ENCODE measurements around the gene SYNE1.

Gene SYNE1

GRCh38 chr6:152309006-152309405 lies 328.2 kb downstream of the SYNE1 start:
- DNase-seq: no peak

- DNase-seq: peak; percentile 17
Measured at GRCh38 chr6:152308306-152308705, 328.9 kb downstream of the SYNE1 start.

- no peak for DNase-seq
Measured at GRCh38 chr6:152305672-152306071, 331.5 kb downstream of the SYNE1 start.

GRCh38 chr6:152301765-152302568 lies 335.2 kb downstream of the SYNE1 start:
- DNase-seq: peak; percentile 58

GRCh38 chr6:152301021-152301764 lies 336.0 kb downstream of the SYNE1 start:
- no peak for DNase-seq

GRCh38 chr6:152300517-152300916 lies 336.6 kb downstream of the SYNE1 start:
- peak; percentile 3 for DNase-seq

- peak; percentile 3 for DNase-seq
Measured at GRCh38 chr6:152298848-152299735, 338.1 kb downstream of the SYNE1 start.

GRCh38 chr6:152298055-152298647 lies 339.0 kb downstream of the SYNE1 start:
- peak; percentile 13 for DNase-seq

GRCh38 chr6:152296648-152297376 lies 340.4 kb downstream of the SYNE1 start:
- DNase-seq: no peak

- no peak for DNase-seq
Measured at GRCh38 chr6:152295920-152296319, 341.2 kb downstream of the SYNE1 start.

- DNase-seq: no peak
Measured at GRCh38 chr6:152295346-152295745, 341.8 kb downstream of the SYNE1 start.

- DNase-seq: peak; percentile 79
Measured at GRCh38 chr6:152293404-152293803, 343.8 kb downstream of the SYNE1 start.

- DNase-seq: no peak
Measured at GRCh38 chr6:152292555-152292954, 344.6 kb downstream of the SYNE1 start.

- no peak for DNase-seq
Measured at GRCh38 chr6:152290693-152291092, 346.5 kb downstream of the SYNE1 start.

GRCh38 chr6:152277826-152278329 lies 359.3 kb downstream of the SYNE1 start:
- DNase-seq: peak; percentile 81

GRCh38 chr6:152273638-152274037 lies 363.5 kb downstream of the SYNE1 start:
- no peak for DNase-seq

GRCh38 chr6:152273002-152273401 lies 364.2 kb downstream of the SYNE1 start:
- DNase-seq: no peak

GRCh38 chr6:152272486-152272885 lies 364.7 kb downstream of the SYNE1 start:
- no peak for DNase-seq

- DNase-seq: no peak
Measured at GRCh38 chr6:152271776-152272464, 365.2 kb downstream of the SYNE1 start.

- DNase-seq: no peak
Measured at GRCh38 chr6:152270301-152270925, 366.7 kb downstream of the SYNE1 start.
